ENCODE data around the gene WIPF2.
A peak's percentile ranks its signal among the peaks of the same experiment; 100 is the strongest.

The WIPF2 gene

DNA sequence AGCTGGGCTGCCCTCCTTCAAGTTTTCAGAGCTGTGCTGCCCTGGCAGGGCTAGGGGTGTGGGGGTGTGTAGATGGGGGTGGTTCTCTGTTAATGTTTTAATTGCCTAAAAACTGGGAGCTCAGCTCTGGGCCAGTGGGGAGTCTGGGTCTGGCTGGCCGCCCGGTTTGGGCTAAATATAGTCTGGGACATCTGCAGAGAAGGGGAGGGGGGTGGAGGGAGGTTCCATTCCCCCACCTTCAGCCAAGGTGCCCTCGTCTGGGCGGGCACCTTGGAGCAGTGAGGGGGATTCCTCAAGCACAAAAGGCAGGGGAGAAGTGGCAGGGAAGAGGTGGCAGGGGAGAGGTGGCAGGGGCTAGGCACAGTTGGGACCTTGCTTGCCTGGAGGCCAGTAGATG lies 102.9 kb downstream of the WIPF2 start:
- Histone ChIP-seq H3K36me3 (replicated peaks) (no peaks in the 10 kb centered on the region), H3K4me3 (ENCODE audit: low read depth, low read length) (peak overlapping the region; percentile 46), H3K27ac (peak overlapping the region; percentile 92), H3K27me3 (replicated peaks) (no peaks in the 10 kb centered on the region)
- TF ChIP-seq, protein P1, sequence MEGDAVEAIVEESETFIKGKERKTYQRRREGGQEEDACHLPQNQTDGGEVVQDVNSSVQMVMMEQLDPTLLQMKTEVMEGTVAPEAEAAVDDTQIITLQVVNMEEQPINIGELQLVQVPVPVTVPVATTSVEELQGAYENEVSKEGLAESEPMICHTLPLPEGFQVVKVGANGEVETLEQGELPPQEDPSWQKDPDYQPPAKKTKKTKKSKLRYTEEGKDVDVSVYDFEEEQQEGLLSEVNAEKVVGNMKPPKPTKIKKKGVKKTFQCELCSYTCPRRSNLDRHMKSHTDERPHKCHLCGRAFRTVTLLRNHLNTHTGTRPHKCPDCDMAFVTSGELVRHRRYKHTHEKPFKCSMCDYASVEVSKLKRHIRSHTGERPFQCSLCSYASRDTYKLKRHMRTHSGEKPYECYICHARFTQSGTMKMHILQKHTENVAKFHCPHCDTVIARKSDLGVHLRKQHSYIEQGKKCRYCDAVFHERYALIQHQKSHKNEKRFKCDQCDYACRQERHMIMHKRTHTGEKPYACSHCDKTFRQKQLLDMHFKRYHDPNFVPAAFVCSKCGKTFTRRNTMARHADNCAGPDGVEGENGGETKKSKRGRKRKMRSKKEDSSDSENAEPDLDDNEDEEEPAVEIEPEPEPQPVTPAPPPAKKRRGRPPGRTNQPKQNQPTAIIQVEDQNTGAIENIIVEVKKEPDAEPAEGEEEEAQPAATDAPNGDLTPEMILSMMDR (IDR thresholded peaks at IDR 0.05; ENCODE audit: low read depth, low read length, missing control alignments): no peak
- DNase-seq: no peak
- in situ Hi-C loops (cut with HindIII; ENCODE audit: low pct_ligation_motif_present, low sequenced_read_pairs): loop anchor here (25.0 kb wide), 1 partner anchor 215 kb away; no protein-coding TSS in a partner anchor

DNA sequence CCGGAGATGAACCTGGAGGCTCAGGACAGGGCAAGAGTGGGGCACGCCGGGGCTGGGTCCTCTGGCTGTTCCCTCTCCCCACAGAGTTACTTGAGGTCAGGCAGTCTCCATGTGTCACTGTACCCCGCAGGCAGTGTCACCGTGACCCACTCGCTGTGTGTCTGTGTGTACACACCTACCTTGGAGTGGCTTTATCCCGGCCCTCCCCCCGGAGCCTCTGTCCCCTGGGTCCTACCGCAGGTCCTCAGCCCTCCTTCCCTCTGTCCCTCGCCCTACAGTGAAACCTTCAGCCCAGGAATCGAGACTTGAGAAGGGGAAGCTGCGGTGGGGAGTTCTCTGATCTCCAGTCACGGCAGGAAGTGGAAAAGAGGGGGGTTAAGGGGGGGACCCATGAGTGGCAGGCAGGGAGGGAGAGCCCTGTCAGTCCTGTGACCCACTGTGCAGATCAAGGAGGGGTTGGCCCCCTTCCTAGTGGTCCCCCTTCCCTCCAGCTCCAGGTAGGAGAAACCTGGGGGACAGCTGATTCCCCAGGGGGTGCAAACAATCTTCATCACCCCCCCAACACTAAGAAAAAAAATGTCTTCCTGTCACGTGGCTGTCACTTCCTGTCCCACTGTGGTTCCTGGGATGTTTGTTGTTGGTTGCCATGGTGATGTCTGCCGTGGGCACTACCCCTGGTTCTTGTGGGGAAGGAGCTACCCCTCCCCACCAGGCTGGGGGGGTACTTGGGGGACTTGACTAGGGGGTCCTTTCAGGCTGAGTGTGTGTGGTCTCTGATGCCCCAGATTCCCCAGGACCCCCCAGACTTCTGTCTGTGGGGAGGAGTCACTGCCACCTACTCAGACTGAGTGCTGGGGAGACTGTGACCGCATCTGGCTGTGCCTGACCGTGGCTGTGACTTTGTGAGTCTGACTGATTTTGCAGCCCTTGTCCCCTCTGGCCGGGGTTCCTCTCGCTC lies 103.5 kb downstream of the WIPF2 start:
- DNase-seq: peak; percentile 79
- H3K36me3 ChIP-seq (replicated peaks): no peaks in the 10 kb centered on the region
- TF ChIP-seq, protein P1 (IDR thresholded peaks at IDR 0.05; ENCODE audit: low read depth, low read length, missing control alignments): no peak
- H3K27me3 ChIP-seq (replicated peaks): no peaks in the 10 kb centered on the region
- peak overlapping the region; percentile 92 for H3K27ac ChIP-seq
- H3K4me3 ChIP-seq (ENCODE audit: low read depth, low read length): peak overlapping the region; percentile 46
- in situ Hi-C loops (cut with HindIII; ENCODE audit: low pct_ligation_motif_present, low sequenced_read_pairs): loop anchor here (25.0 kb wide), 1 partner anchor 215 kb away; no protein-coding TSS in a partner anchor

DNA sequence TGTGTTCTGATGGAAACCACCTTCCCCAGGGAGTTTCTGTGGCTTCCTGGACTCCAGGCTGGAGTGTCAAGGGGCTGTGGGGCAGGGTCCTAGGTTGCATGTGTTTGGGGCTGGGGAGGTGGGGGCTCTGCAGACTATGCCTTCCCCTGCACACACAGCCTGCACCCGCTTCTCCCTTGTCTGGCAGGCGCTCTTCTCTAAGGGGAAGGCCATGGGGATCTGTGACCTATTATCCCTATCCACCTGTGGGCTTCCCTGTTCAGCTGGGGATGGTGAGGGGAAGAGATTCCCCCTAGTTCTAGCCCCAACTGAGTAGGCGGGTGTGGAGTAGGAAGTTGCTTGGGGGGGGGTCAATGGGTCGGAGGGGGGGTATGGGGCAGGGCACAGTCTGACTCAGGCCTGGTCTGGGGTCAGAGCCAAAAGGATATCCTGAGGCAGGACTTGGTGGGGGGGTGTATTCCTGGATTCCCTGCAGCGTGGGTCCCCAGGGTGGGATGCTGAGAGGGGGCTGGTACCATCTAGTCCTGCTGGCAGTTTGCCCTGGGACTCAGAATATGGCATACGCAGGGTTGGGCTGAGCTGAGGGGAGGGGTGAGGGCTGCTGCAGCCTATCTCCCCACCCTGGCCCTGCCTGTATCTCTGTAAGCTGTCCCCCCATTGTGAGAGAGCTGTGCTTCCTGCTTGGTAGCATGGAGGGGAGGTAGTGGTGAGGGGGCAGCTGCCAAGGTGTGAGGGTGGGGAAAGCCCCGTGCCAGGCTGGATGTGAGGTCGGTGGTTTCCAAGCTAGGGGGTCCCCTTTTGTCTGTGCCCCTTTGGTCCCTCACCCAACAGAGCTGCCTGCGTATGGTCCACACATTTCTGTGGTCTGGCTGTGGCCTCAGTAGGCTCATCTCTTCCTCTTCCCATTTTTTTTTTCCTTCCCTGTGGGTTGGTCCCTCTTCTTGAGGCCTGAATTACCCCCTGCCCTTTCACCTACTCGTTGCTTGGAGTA lies 104.6 kb downstream of the WIPF2 start:
- in situ Hi-C loops (cut with HindIII; ENCODE audit: low pct_ligation_motif_present, low sequenced_read_pairs): loop anchor here (25.0 kb wide), 1 partner anchor 214 kb away; no protein-coding TSS in a partner anchor
- H3K27me3 ChIP-seq (replicated peaks): no peaks in the 10 kb centered on the region
- no peaks in the 10 kb centered on the region for H3K36me3 ChIP-seq (replicated peaks)
- TF ChIP-seq, protein P1 (IDR thresholded peaks at IDR 0.05; ENCODE audit: low read depth, low read length, missing control alignments): no peak
- H3K4me3 ChIP-seq (ENCODE audit: low read depth, low read length): no peak overlapping the region
- H3K27ac ChIP-seq: peak overlapping the region; percentile 92
- DNase-seq: no peak

DNA sequence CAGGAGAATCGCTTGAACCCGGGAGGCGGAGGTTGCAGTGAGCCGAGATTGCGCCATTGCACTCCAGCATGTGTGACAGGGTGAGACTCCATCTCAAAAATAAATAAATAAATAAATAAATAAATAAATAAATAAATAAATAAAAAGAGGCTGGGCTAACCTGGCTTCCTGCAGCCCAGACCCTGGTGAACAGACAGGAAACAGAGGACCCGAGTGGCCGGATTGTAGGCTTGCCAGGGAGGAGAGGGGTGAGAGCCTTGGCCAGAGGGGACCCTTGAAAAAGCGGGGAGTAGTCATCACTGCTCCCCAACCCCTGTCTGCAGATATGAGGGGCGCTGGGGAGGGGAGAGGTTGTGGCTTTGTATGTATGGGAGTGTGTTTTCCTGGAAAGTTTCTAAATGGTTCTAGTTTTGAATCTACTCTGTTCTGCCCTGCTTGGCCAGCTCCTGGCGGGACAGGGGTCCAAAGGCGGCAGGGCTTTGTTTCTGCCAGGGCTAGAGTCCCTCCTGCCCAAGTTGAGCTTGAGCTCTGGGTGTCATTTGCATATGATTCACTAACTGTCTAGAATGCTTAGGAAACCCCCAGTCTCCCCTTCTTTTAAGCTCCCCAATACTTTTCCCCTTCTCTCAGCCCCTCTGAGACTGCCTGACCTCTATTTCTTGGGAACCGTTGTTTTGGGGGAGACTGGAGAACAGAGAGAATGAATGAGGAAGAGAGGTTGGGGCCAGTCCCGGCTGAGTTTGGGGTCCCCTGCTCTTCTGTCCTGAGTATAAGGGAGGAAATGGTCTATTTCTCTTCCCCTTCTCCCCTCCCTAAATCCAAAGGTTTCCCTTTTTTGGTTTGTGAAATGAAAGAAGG lies 106.3 kb downstream of the WIPF2 start:
- Histone ChIP-seq H3K27me3 (replicated peaks) (no peaks in the 10 kb centered on the region), H3K4me3 (ENCODE audit: low read depth, low read length) (no peak overlapping the region), H3K36me3 (replicated peaks) (no peaks in the 10 kb centered on the region), H3K27ac (no peak overlapping the region)
- TF ChIP-seq, protein P1 (IDR thresholded peaks at IDR 0.05; ENCODE audit: low read depth, low read length, missing control alignments): no peak
- in situ Hi-C loops (cut with HindIII; ENCODE audit: low pct_ligation_motif_present, low sequenced_read_pairs): no loop called here
- no peak for DNase-seq
